MCF 10A (cell line): ENCODE data around the gene USP38. TPM values are rescaled to one million over a fixed set of nuclear protein-coding genes. Genes with fewer than 3 reads are reported as not detected.

ENCODE experiments used
- Bru-seq: library from RNA; stranded (reverse); fragments of 400-500 nt; gene quantifications from one replicate; lab custom pipeline; 2021; lab: Mats Ljungman, UMichigan
- BruChase-seq, 2 experiments: library from RNA; stranded (reverse); fragments of 400-500 nt; gene quantifications; one replicate each; lab custom pipeline; 2021; lab: Mats Ljungman, UMichigan
- BruUV-seq: library from RNA; stranded (reverse); fragments of 400-500 nt; replicated peaks from 2 replicates; lab custom pipeline; 2021; lab: Mats Ljungman, UMichigan
- CTCF ChIA-PET: fragments of 300-600 bp; sonication (Branson Sonifier 250); formaldehyde crosslinking; extraction: SDS; loops from one replicate; lab custom pipeline; 2021; ENCODE audit warnings: antibody characterized with exemption, inconsistent platforms; lab: Yijun Ruan, JAX
- POLR2A ChIA-PET: fragments of 300-600, 350-650 bp; sonication (Branson Sonifier 250); formaldehyde crosslinking; extraction: SDS; loops from one replicate; lab custom pipeline; 2020; ENCODE audit warnings: antibody characterized with exemption, inconsistent platforms; lab: Yijun Ruan, JAX
- DNase-seq: peaks from one replicate; pipeline ENCODE4 v3.0.0-alpha.2; 2018; ENCODE audit not compliant: unreplicated experiment
- H3K27ac Mint-ChIP-seq: one replicate; pipeline ENCODE4 v1.8.0; 2022; ENCODE audit warnings: mild to moderate bottlenecking, low read depth, mixed read lengths; ENCODE audit not compliant: unreplicated experiment
- H3K27me3 Mint-ChIP-seq: one replicate; pipeline ENCODE4 v1.8.0; 2022; ENCODE audit warnings: mixed read lengths; ENCODE audit not compliant: insufficient read depth, unreplicated experiment
- H3K36me3 Mint-ChIP-seq: one replicate; pipeline ENCODE4 v1.8.0; 2022; ENCODE audit warnings: mild to moderate bottlenecking, moderate library complexity, mixed read lengths; ENCODE audit not compliant: insufficient read depth, unreplicated experiment
- H3K4me1 Mint-ChIP-seq: one replicate; pipeline ENCODE4 v1.8.0; 2022; ENCODE audit warnings: mixed read lengths; ENCODE audit not compliant: insufficient read depth, unreplicated experiment
- H3K4me3 Mint-ChIP-seq: one replicate; pipeline ENCODE4 v1.8.0; 2022; ENCODE audit warnings: mild to moderate bottlenecking, moderate library complexity, mixed read lengths; ENCODE audit not compliant: unreplicated experiment
- H3K9me3 Mint-ChIP-seq: one replicate; pipeline ENCODE4 v1.8.0; 2022; ENCODE audit warnings: mixed read lengths; ENCODE audit not compliant: unreplicated experiment
- intact Hi-C: fragments of 100-400 bp; cut with micrococcal nuclease; formaldehyde crosslinking; loops from 2 replicates; pipeline ENCODE4 v1.14.1; 2022
- long read RNA-seq: library from polyadenylated mRNA; stranded (forward); transcript quantifications from one replicate; pipeline ENCODE4 v2.0.0, GENCODE V29; 2022
- total RNA-seq: library from RNA; stranded (reverse); gene quantifications from 2 replicates; pipeline ENCODE4 v1.2.3, GENCODE V29; 2022
- TF ChIP-seq, protein P1 (sequence below): fragments of 200-600 bp; IDR thresholded peaks from one replicate; pipeline ENCODE4 v1.8.0; 2022; ENCODE audit warnings: antibody characterized with exemption, mild to moderate bottlenecking; ENCODE audit not compliant: unreplicated experiment

The USP38 gene, protein sequence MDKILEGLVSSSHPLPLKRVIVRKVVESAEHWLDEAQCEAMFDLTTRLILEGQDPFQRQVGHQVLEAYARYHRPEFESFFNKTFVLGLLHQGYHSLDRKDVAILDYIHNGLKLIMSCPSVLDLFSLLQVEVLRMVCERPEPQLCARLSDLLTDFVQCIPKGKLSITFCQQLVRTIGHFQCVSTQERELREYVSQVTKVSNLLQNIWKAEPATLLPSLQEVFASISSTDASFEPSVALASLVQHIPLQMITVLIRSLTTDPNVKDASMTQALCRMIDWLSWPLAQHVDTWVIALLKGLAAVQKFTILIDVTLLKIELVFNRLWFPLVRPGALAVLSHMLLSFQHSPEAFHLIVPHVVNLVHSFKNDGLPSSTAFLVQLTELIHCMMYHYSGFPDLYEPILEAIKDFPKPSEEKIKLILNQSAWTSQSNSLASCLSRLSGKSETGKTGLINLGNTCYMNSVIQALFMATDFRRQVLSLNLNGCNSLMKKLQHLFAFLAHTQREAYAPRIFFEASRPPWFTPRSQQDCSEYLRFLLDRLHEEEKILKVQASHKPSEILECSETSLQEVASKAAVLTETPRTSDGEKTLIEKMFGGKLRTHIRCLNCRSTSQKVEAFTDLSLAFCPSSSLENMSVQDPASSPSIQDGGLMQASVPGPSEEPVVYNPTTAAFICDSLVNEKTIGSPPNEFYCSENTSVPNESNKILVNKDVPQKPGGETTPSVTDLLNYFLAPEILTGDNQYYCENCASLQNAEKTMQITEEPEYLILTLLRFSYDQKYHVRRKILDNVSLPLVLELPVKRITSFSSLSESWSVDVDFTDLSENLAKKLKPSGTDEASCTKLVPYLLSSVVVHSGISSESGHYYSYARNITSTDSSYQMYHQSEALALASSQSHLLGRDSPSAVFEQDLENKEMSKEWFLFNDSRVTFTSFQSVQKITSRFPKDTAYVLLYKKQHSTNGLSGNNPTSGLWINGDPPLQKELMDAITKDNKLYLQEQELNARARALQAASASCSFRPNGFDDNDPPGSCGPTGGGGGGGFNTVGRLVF
- total RNA-seq: 17.6 and 19.4 TPM in 2 replicates
- Bru-seq, nascent RNA: percentile 85 among the genes with signal in this experiment
- BruChase-seq, experiment 1, labeled RNA remaining after a 6-hour chase: percentile 82 among the genes with signal in this experiment
- BruChase-seq, experiment 2, labeled RNA remaining after a 2-hour chase: percentile 87 among the genes with signal in this experiment
- long read RNA-seq, full-length matches to known transcripts: 61 of 66 reads
- long read RNA-seq, partial matches to known transcripts: 3 of 66 reads
- long read RNA-seq, other reads (novel, unspliced or antisense): 2 of 66 reads

- H3K4me3 Mint-ChIP-seq: peak within 1 kb of the TSS; percentile 79
- H3K4me1 Mint-ChIP-seq: peaks cover 39% of the 10 kb centered on the region
- TF ChIP-seq, protein P1, sequence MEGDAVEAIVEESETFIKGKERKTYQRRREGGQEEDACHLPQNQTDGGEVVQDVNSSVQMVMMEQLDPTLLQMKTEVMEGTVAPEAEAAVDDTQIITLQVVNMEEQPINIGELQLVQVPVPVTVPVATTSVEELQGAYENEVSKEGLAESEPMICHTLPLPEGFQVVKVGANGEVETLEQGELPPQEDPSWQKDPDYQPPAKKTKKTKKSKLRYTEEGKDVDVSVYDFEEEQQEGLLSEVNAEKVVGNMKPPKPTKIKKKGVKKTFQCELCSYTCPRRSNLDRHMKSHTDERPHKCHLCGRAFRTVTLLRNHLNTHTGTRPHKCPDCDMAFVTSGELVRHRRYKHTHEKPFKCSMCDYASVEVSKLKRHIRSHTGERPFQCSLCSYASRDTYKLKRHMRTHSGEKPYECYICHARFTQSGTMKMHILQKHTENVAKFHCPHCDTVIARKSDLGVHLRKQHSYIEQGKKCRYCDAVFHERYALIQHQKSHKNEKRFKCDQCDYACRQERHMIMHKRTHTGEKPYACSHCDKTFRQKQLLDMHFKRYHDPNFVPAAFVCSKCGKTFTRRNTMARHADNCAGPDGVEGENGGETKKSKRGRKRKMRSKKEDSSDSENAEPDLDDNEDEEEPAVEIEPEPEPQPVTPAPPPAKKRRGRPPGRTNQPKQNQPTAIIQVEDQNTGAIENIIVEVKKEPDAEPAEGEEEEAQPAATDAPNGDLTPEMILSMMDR: no peak
- H3K9me3 Mint-ChIP-seq: no peaks in the 10 kb centered on the region
- ChIA-PET CTCF (interaction anchor here (0.5 to 0.6 kb wide), 2 partner anchors 157 to 1284 kb away, joined by 3 read pairs; no protein-coding TSS in a partner anchor), POLR2A (interaction anchor here (0.8 to 3.4 kb wide), 6 partner anchors 151 to 1914 kb away, joined by 3 to 27 read pairs (median 3); partner anchors contain the start of gene SMARCA5)
- intact Hi-C loops: loop anchor here (1.0 to 2.0 kb wide), 2 partner anchors 200 to 329 kb away; partner anchors contain the start of gene SMARCA5
- H3K27me3 Mint-ChIP-seq: no peaks in the 10 kb centered on the region
- BruUV-seq: no TSS peak
- H3K27ac Mint-ChIP-seq: peak within 1 kb of the TSS; percentile 91
- peaks cover 3% of the 10 kb centered on the region for H3K36me3 Mint-ChIP-seq
- peak; percentile 96 for DNase-seq
These were observed at the start of gene USP38 for GRCh38 chr4:143184503-143185252. Gene USP38, plus strand, starts transcription at chr4:143184917. Its CDS starts 534 bp downstream, at chr4:143185451.

- H3K9me3 Mint-ChIP-seq: no peaks in the 10 kb centered on the region
- DNase-seq: no peak
- no peaks in the 10 kb centered on the region for H3K27me3 Mint-ChIP-seq
- intact Hi-C loops: no loop called here
- no peak overlapping the region for H3K4me3 Mint-ChIP-seq
- H3K4me1 Mint-ChIP-seq: no peaks in the 10 kb centered on the region
- POLR2A ChIA-PET: no interaction called here
- TF ChIP-seq, protein P1: no peak
- no peak overlapping the region for H3K27ac Mint-ChIP-seq
- BruUV-seq: no TSS peak
- CTCF ChIA-PET: no interaction called here
- H3K36me3 Mint-ChIP-seq: no peaks in the 10 kb centered on the region
These were observed 49.4 kb upstream of the USP38 start for GRCh38 chr4:143135358-143135757.

GRCh38 chr4:143140696-143141095 lies 44.0 kb upstream of the USP38 start:
- Mint-ChIP-seq H3K27me3 (no peaks in the 10 kb centered on the region), H3K9me3 (peaks cover 24% of the 10 kb centered on the region), H3K27ac (no peak overlapping the region), H3K36me3 (no peaks in the 10 kb centered on the region), H3K4me3 (no peak overlapping the region), H3K4me1 (no peaks in the 10 kb centered on the region)
- CTCF ChIA-PET: interaction anchor here (0.6 kb wide), 1 partner anchor 210 kb away, joined by 4 read pairs; no protein-coding TSS in a partner anchor
- POLR2A ChIA-PET: no interaction called here
- intact Hi-C loops: no loop called here
- TF ChIP-seq, protein P1: no peak
- BruUV-seq: no TSS peak
- DNase-seq: no peak
